ENCODE measurements around the gene NUSAP1. TPM values are rescaled to one million over a fixed set of nuclear protein-coding genes. Genes with fewer than 3 reads are reported as not detected.

The NUSAP1 gene
- total RNA-seq, 4 donors from 2014 or later, result 11.1 to 19.0 (median 15.9) TPM

- Histone ChIP-seq H3K4me1 (peaks cover 19% of the 10 kb centered on the region), H3K27ac (no peak overlapping the region), H3K36me3 (no peaks in the 10 kb centered on the region), H3K9me3 (no peaks in the 10 kb centered on the region), H3K27me3 (no peaks in the 10 kb centered on the region), H3K4me3 (no peak overlapping the region)
- TF ChIP-seq POLR2AphosphoS5 (IDR thresholded peaks at IDR 0.05) (no peak), EP300 (IDR thresholded peaks at IDR 0.05) (no peak), POLR2A (IDR thresholded peaks at IDR 0.05) (no peak), CTCF (IDR thresholded peaks at IDR 0.05) (no peak)
- DNase-seq (ENCODE audit: low spot score in 2 of 2), result no peak
- 81% methylated on average over 4 of the region's 4 CpGs for WGBS
These were observed 3.9 kb downstream of the NUSAP1 start for GRCh38 chr15:41336549-41336948.

- Histone ChIP-seq H3K27ac (no peak overlapping the region), H3K27me3 (no peaks in the 10 kb centered on the region), H3K4me1 (peaks cover 15% of the 10 kb centered on the region), H3K9me3 (no peaks in the 10 kb centered on the region), H3K36me3 (no peaks in the 10 kb centered on the region), H3K4me3 (no peak overlapping the region)
- WGBS, result 97% methylated on average over 6 of the region's 6 CpGs
- TF ChIP-seq EP300 (IDR thresholded peaks at IDR 0.05), result no peak
- no peak for TF ChIP-seq POLR2AphosphoS5 (IDR thresholded peaks at IDR 0.05)
- no peak for TF ChIP-seq CTCF (IDR thresholded peaks at IDR 0.05)
- TF ChIP-seq POLR2A (IDR thresholded peaks at IDR 0.05), result no peak
- DNase-seq (ENCODE audit: low spot score in 2 of 2), result no peak
These were observed 4.4 kb downstream of the NUSAP1 start for GRCh38 chr15:41337047-41337446.

DNA sequence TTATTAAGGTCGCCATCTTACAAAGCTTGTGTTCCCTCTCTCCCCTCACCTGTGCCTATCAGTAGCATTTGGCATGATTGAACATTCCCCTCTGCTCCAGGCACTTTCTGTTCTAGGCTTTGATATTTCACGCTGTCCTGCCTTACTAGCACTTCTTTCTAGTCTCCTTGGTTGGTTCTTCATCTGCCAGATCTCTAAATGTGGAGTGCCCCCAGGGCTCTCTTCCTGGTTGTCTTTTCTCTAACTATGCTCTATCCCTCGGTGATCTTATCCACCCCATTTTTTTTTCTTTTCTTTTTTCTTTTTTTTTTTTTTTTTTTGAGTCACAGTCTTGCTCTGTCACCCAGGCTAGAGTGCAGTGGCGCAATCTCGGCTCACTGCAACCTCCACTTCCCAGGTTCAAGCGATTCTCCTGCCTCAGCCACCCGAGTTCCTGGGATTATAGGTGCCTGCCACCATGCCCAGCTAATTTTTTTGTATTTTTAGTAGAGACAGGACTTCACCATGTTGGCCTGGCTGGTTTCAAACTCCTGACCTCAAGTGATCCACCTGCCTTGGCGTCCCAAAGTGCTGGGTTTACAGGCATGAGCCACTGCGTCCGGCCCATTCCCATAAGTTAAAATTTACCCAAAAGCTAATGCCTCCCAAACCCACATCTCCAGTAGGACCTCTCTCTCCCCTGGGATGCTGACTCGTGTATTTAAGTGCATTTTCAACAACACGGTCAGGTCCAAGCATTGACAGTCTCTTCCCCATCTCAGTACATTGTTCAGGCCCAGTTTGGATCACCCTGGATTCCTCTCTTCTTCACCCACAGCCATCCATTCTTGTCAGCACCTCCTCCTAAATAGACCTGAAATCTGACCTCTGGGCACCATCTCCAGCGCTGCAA is 5.2 kb downstream of the NUSAP1 start:
- no peaks in the 10 kb centered on the region for H3K9me3 ChIP-seq
- peaks cover 15% of the 10 kb centered on the region for H3K4me1 ChIP-seq
- no peak for TF ChIP-seq CTCF (IDR thresholded peaks at IDR 0.05)
- TF ChIP-seq POLR2A (IDR thresholded peaks at IDR 0.05), result no peak
- TF ChIP-seq EP300 (IDR thresholded peaks at IDR 0.05), result no peak
- no peak for TF ChIP-seq POLR2AphosphoS5 (IDR thresholded peaks at IDR 0.05)
- H3K4me3 ChIP-seq, result no peak overlapping the region
- no peak overlapping the region for H3K27ac ChIP-seq
- H3K36me3 ChIP-seq, result no peaks in the 10 kb centered on the region
- no peaks in the 10 kb centered on the region for H3K27me3 ChIP-seq
- peak in 1 of 2 donors; percentile 32 for DNase-seq (ENCODE audit: low spot score in 2 of 2)
- WGBS, result 68% methylated on average over 13 of the region's 13 CpGs

- TF ChIP-seq EP300 (IDR thresholded peaks at IDR 0.05) (no peak), POLR2AphosphoS5 (IDR thresholded peaks at IDR 0.05) (no peak), CTCF (IDR thresholded peaks at IDR 0.05) (no peak), POLR2A (IDR thresholded peaks at IDR 0.05) (no peak)
- Histone ChIP-seq H3K27ac (no peak overlapping the region), H3K4me3 (no peak overlapping the region), H3K4me1 (peaks cover 4% of the 10 kb centered on the region), H3K27me3 (no peaks in the 10 kb centered on the region), H3K9me3 (no peaks in the 10 kb centered on the region), H3K36me3 (no peaks in the 10 kb centered on the region)
- DNase-seq (ENCODE audit: low spot score in 2 of 2), result no peak
- WGBS, result 78% methylated on average over 5 of the region's 5 CpGs
These were observed 7.6 kb downstream of the NUSAP1 start for GRCh38 chr15:41340189-41340695.

DNA sequence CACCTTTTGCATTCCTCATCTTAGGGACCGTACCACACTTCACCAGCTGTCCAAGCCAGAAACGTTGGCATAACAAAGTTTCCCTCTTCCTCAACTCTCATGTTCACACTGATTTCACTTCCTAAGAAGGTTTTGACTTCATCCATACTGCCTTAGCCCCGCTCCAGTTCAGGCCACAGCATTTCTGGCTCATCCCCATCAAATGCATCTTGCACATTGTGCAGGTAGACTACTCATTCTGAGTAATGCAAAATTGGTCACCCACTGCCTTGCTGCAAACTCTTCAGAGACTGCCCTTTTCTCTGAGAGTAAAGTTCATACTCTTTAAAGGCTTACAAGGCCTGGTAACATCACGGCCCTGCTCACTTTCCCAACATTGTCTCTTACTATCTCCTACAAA is 8.8 kb downstream of the NUSAP1 start:
- peaks cover 4% of the 10 kb centered on the region for H3K4me1 ChIP-seq
- no peaks in the 10 kb centered on the region for H3K27me3 ChIP-seq
- 72% methylated on average over 4 of the region's 4 CpGs for WGBS
- TF ChIP-seq POLR2A (IDR thresholded peaks at IDR 0.05) (no peak), POLR2AphosphoS5 (IDR thresholded peaks at IDR 0.05) (no peak), EP300 (IDR thresholded peaks at IDR 0.05) (no peak), CTCF (IDR thresholded peaks at IDR 0.05) (no peak)
- H3K4me3 ChIP-seq, result no peak overlapping the region
- DNase-seq (ENCODE audit: low spot score in 2 of 2), result no peak
- H3K36me3 ChIP-seq, result no peaks in the 10 kb centered on the region
- H3K27ac ChIP-seq, result no peak overlapping the region
- H3K9me3 ChIP-seq, result no peaks in the 10 kb centered on the region
